Measurements from ENCODE around the gene DNALI1. TPM values are rescaled to one million over a fixed set of nuclear protein-coding genes. Genes with fewer than 3 reads are reported as not detected.

Gene DNALI1
- total and polyA plus RNA-seq, 2 experiments from 2014 or later, result 5.4 to 25.6 TPM

GRCh38 chr1:37616330-37616729 is 59.6 kb downstream of the DNALI1 start:
- Histone ChIP-seq H3K9me2 (ENCODE audit: insufficient read depth) (no peaks in the 10 kb centered on the region), H3K4me3 (no peak overlapping the region), H3K79me2 (replicated peaks; ENCODE audit: insufficient read depth) (no peaks in the 10 kb centered on the region), H3K27ac (ENCODE audit: low read depth) (no peak overlapping the region), H3K4me1 (ENCODE audit: insufficient read depth) (no peaks in the 10 kb centered on the region), H3F3A (replicated peaks; ENCODE audit: low read depth) (no peaks in the 10 kb centered on the region), H2AFZ (no peak overlapping the region), H3K36me3 (ENCODE audit: insufficient read depth) (no peaks in the 10 kb centered on the region), H3K4me2 (no peak overlapping the region), H3K27me3 (ENCODE audit: insufficient read depth) (peaks cover 6% of the 10 kb centered on the region; the same call in 1 of the 2 replicates), H4K20me1 (replicated peaks; ENCODE audit: insufficient read depth) (no peaks in the 10 kb centered on the region; the same call in 1 of the 2 replicates)
- Mint-ChIP-seq H3K4me3 (no peak overlapping the region), H3K27me3 (ENCODE audit: insufficient read depth, low read depth, poor library complexity) (peaks cover 11% of the 10 kb centered on the region), H3K9me3 (no peaks in the 10 kb centered on the region; the same call in 2 of the 3 replicates), H3K27ac (no peak overlapping the region), H3K4me1 (no peaks in the 10 kb centered on the region), H3K36me3 (ENCODE audit: low read depth) (no peaks in the 10 kb centered on the region)
- ATAC-seq (no peak), DNase-seq (ENCODE audit: low spot score) (no peak)
- TF ChIP-seq ETS1 (IDR thresholded peaks at IDR 0.05) (no peak), EZH2phosphoT487 (IDR thresholded peaks at IDR 0.05; ENCODE audit: unreplicated experiment) (no peak), CTCF (conservative IDR thresholded peaks at IDR 0.05; ENCODE audit: low read depth in 2 of 2) (no peak), ZNF331 (CRISPR knock-in tag; IDR thresholded peaks at IDR 0.05; ENCODE audit: low read depth) (no peak), JUNB (IDR thresholded peaks at IDR 0.05; ENCODE audit: unreplicated experiment) (no peak), REST (IDR thresholded peaks at IDR 0.05; ENCODE audit: unreplicated experiment) (no peak), NANOG (IDR thresholded peaks at IDR 0.05; ENCODE audit: borderline replicate concordance) (no peak), ZNF114 (CRISPR knock-in tag; IDR thresholded peaks at IDR 0.05) (no peak), CREB1 (CRISPR knock-in tag; IDR thresholded peaks at IDR 0.05; ENCODE audit: low read depth) (no peak), EZH2 (IDR thresholded peaks at IDR 0.05; ENCODE audit: low read depth, unreplicated experiment) (no peak), STAT1 (IDR thresholded peaks at IDR 0.05; ENCODE audit: unreplicated experiment) (no peak), ZNF462 (CRISPR knock-in tag; IDR thresholded peaks at IDR 0.05) (no peak), POLR2AphosphoS5 (IDR thresholded peaks at IDR 0.05; ENCODE audit: low read depth) (no peak)

Data from GM23338 (cell line).